Measurements from ENCODE around the gene RPIA. TPM values are rescaled to one million over a fixed set of nuclear protein-coding genes. Genes with fewer than 3 reads are reported as not detected.
"Not testable (repeated sequence)": the region's sequence is repeated elsewhere in the genome, so short reads cannot be mapped to it uniquely, and the experiment has no call there.

The RPIA gene
- 20.3 TPM for total RNA-seq
- long read RNA-seq, transcript RPIA-201 (9 exons, 1,848 nt) = major isoform, 62 of 70 reads
- long read RNA-seq, partial matches to known transcripts = 0 of 70 reads
- long read RNA-seq, other reads (novel, unspliced or antisense) = 8 of 70 reads

- peak; percentile 99 for DNase-seq (ENCODE audit: low spot score)
Observed at GRCh38 chr2:88691339-88692183, at the start of gene RPIA. TSS of gene RPIA (plus strand) at chr2:88691673. CDS start at chr2:88691699, 26 bp downstream.

GRCh38 chr2:88642278-88642677 is 49.2 kb upstream of the RPIA start:
- no peak for DNase-seq (ENCODE audit: low spot score)

GRCh38 chr2:88645291-88645882 is 46.1 kb upstream of the RPIA start:
- not testable (repeated sequence) for DNase-seq (ENCODE audit: low spot score)

- DNase-seq (ENCODE audit: low spot score) = no peak
Observed at GRCh38 chr2:88651646-88652045, 39.8 kb upstream of the RPIA start.

- no peak for DNase-seq (ENCODE audit: low spot score)
Observed at GRCh38 chr2:88654714-88655113, 36.8 kb upstream of the RPIA start.

GRCh38 chr2:88656690-88657089 is 34.8 kb upstream of the RPIA start:
- DNase-seq (ENCODE audit: low spot score) = no peak

- DNase-seq (ENCODE audit: low spot score) = no peak
Observed at GRCh38 chr2:88657131-88657530, 34.3 kb upstream of the RPIA start.

- DNase-seq (ENCODE audit: low spot score) = no peak
Observed at GRCh38 chr2:88658326-88658725, 33.1 kb upstream of the RPIA start.

GRCh38 chr2:88658881-88659537 is 32.5 kb upstream of the RPIA start:
- no peak for DNase-seq (ENCODE audit: low spot score)

GRCh38 chr2:88659538-88659915 is 31.9 kb upstream of the RPIA start:
- DNase-seq (ENCODE audit: low spot score) = no peak

- no peak for DNase-seq (ENCODE audit: low spot score)
Observed at GRCh38 chr2:88660622-88661021, 30.9 kb upstream of the RPIA start.

- DNase-seq (ENCODE audit: low spot score) = no peak
Observed at GRCh38 chr2:88666576-88666975, 24.9 kb upstream of the RPIA start.

- no peak for DNase-seq (ENCODE audit: low spot score)
Observed at GRCh38 chr2:88667219-88667618, 24.3 kb upstream of the RPIA start.

- no peak for DNase-seq (ENCODE audit: low spot score)
Observed at GRCh38 chr2:88668862-88669261, 22.6 kb upstream of the RPIA start.

- no peak for DNase-seq (ENCODE audit: low spot score)
Observed at GRCh38 chr2:88669482-88670214, 21.8 kb upstream of the RPIA start.

- DNase-seq (ENCODE audit: low spot score) = no peak
Observed at GRCh38 chr2:88671786-88672427, 19.6 kb upstream of the RPIA start.

GRCh38 chr2:88673363-88673762 is 18.1 kb upstream of the RPIA start:
- no peak for DNase-seq (ENCODE audit: low spot score)

GRCh38 chr2:88680266-88680902 is 11.1 kb upstream of the RPIA start:
- DNase-seq (ENCODE audit: low spot score) = no peak

- DNase-seq (ENCODE audit: low spot score) = no peak
Observed at GRCh38 chr2:88680916-88681315, 10.6 kb upstream of the RPIA start.
